Activated T-cell treated with anti-CD3 and anti-CD28 coated beads, Interleukin-2, amount 50 U/mL, for 1 hour (primary cell): Measurements from ENCODE around the gene MACROH2A1.

ENCODE experiments used
- DNase-seq: peaks from one replicate; pipeline ENCODE4 v3.0.0-alpha.2; 2020

Gene MACROH2A1

GRCh38 chr5:135310328-135310989 lies 88.6 kb downstream of the MACROH2A1 start:
- no peak for DNase-seq

- DNase-seq, result no peak
These were observed 89.4 kb downstream of the MACROH2A1 start for GRCh38 chr5:135309391-135310327.

GRCh38 chr5:135308752-135309151 lies 90.3 kb downstream of the MACROH2A1 start:
- no peak for DNase-seq

GRCh38 chr5:135308245-135308644 lies 90.8 kb downstream of the MACROH2A1 start:
- DNase-seq, result no peak

- no peak for DNase-seq
These were observed 91.7 kb downstream of the MACROH2A1 start for GRCh38 chr5:135307143-135307903.

GRCh38 chr5:135306557-135306956 lies 92.5 kb downstream of the MACROH2A1 start:
- no peak for DNase-seq

GRCh38 chr5:135304352-135305221 lies 94.4 kb downstream of the MACROH2A1 start:
- no peak for DNase-seq

- no peak for DNase-seq
These were observed 95.4 kb downstream of the MACROH2A1 start for GRCh38 chr5:135303582-135304173.

- no peak for DNase-seq
These were observed 101.9 kb downstream of the MACROH2A1 start for GRCh38 chr5:135296900-135297816.

GRCh38 chr5:135295852-135296251 lies 103.2 kb downstream of the MACROH2A1 start:
- no peak for DNase-seq

GRCh38 chr5:135294793-135295192 lies 104.2 kb downstream of the MACROH2A1 start:
- no peak for DNase-seq

GRCh38 chr5:135289651-135290050 lies 109.4 kb downstream of the MACROH2A1 start:
- no peak for DNase-seq

GRCh38 chr5:135287551-135287950 lies 111.5 kb downstream of the MACROH2A1 start:
- DNase-seq, result no peak
